Neural cell (in vitro differentiated cells): ENCODE results near the gene RARS2. TPM values are rescaled to one million over a fixed set of nuclear protein-coding genes. Genes with fewer than 3 reads are reported as not detected.

Experiments
- H2AFZ ChIP-seq: fragments of 200-600, 300-800 bp; sonication (generic), shearing (Covaris generic); 2 replicates; pipeline ENCODE4 v1.6.0; 2014; ENCODE audit warnings: low read depth, mild to moderate bottlenecking, antibody characterized with exemption, low read length, moderate library complexity
- H3F3A ChIP-seq: fragments of 200-600 bp; shearing (Covaris generic); 2 replicates; pipeline ENCODE4 v1.6.1; 2016; ENCODE audit warnings: mild to moderate bottlenecking, moderate library complexity, mixed read lengths, antibody characterized with exemption, low read length; ENCODE audit not compliant: insufficient read depth, poor library complexity, severe bottlenecking
- H3K27ac ChIP-seq: fragments of 200-600, 300-800 bp; sonication (generic), shearing (Covaris generic); 2 replicates; pipeline ENCODE4 v1.5.1; 2014; ENCODE audit warnings: mild to moderate bottlenecking, low read length, moderate library complexity
- H3K27me3 ChIP-seq: fragments of 300-800, 200-600 bp; sonication (generic), shearing (Covaris generic); 2 replicates; pipeline ENCODE4 v1.6.0; 2014; ENCODE audit warnings: mild to moderate bottlenecking, low read depth, low read length, moderate library complexity; ENCODE audit not compliant: insufficient read depth
- H3K36me3 ChIP-seq: fragments of 300-800, 200-600 bp; sonication (generic), shearing (Covaris generic); 2 replicates; pipeline ENCODE4 v1.5.1; 2014; ENCODE audit warnings: mild to moderate bottlenecking, antibody characterized with exemption, low read length, moderate library complexity; ENCODE audit not compliant: insufficient read depth
- H3K4me2 ChIP-seq: fragments of 300-800, 200-600 bp; sonication (generic), shearing (Covaris generic); 2 replicates; pipeline ENCODE4 v1.6.0; 2014; ENCODE audit warnings: mild to moderate bottlenecking, low read length
- H3K4me3 ChIP-seq: fragments of 300-800, 200-600 bp; sonication (generic), shearing (Covaris generic); 2 replicates; pipeline ENCODE4 v1.5.1; 2014; ENCODE audit warnings: mild to moderate bottlenecking, low read length, moderate library complexity
- H3K79me2 ChIP-seq: fragments of 200-600 bp; shearing (Covaris generic); replicated peaks from 2 replicates; pipeline ENCODE4 v1.6.0; 2014; ENCODE audit warnings: mild to moderate bottlenecking, low read length, moderate library complexity; ENCODE audit not compliant: insufficient read depth
- H3K9ac ChIP-seq: fragments of 300-800, 200-600 bp; sonication (generic), shearing (Covaris generic); 2 replicates; pipeline ENCODE4 v1.6.1; 2016; ENCODE audit warnings: mild to moderate bottlenecking, low read length, mixed read lengths
- H3K9me2 ChIP-seq: fragments of 200-600 bp; shearing (Covaris generic); 2 replicates; pipeline ENCODE4 v1.6.1; 2016; ENCODE audit warnings: mild to moderate bottlenecking, low read length, mixed read lengths; ENCODE audit not compliant: insufficient read depth
- H3K9me3 ChIP-seq: fragments of 200-600, 300-800 bp; sonication (generic), shearing (Covaris generic); 2 replicates; pipeline ENCODE4 v1.6.1; 2016; ENCODE audit warnings: mild to moderate bottlenecking, mixed run types, low read length, moderate library complexity, mixed read lengths
- H4K20me1 ChIP-seq: fragments of 200-600 bp; shearing (Covaris generic); 2 replicates; pipeline ENCODE4 v1.6.1; 2016; ENCODE audit warnings: mild to moderate bottlenecking, mixed run types; ENCODE audit not compliant: insufficient read depth
- EP300 ChIP-seq: fragments of 450-650 bp; conservative IDR thresholded peaks from 2 replicates; pipeline ENCODE4 v1.6.1; 2014; ENCODE audit warnings: antibody characterized with exemption, mild to moderate bottlenecking, moderate library complexity; ENCODE audit not compliant: poor library complexity, severe bottlenecking
- EZH2 ChIP-seq: fragments of 200-600, 300-800 bp; shearing (Covaris generic), sonication (generic); IDR thresholded peaks from 2 replicates; pipeline ENCODE4 v1.6.1; 2014; ENCODE audit warnings: antibody characterized with exemption, low read length, borderline replicate concordance, mild to moderate bottlenecking; ENCODE audit not compliant: insufficient read depth, poor library complexity, severe bottlenecking
- MXI1 ChIP-seq: fragments of 450-650 bp; conservative IDR thresholded peaks from 2 replicates; pipeline ENCODE4 v1.6.1; 2014; ENCODE audit warnings: antibody characterized with exemption, mild to moderate bottlenecking; ENCODE audit not compliant: poor library complexity, severe bottlenecking
- POLR2AphosphoS5 ChIP-seq: IDR thresholded peaks from 2 replicates; pipeline ENCODE4 v1.6.1; 2012
- RAD21 ChIP-seq: fragments of 450-650 bp; conservative IDR thresholded peaks from 2 replicates; pipeline ENCODE4 v1.6.1; 2014; ENCODE audit warnings: antibody characterized with exemption, mild to moderate bottlenecking, moderate library complexity
- TAF1 ChIP-seq: IDR thresholded peaks from 2 replicates; pipeline ENCODE4 v1.6.1; 2012; ENCODE audit warnings: low read depth
- polyA plus RNA-seq: library from polyadenylated mRNA; depleted of rRNA; stranded (reverse); fragments of >200 nt; gene quantifications from 2 replicates; pipeline ENCODE4 v1.2.3, GENCODE V29; 2014
- TF ChIP-seq, protein P1 (sequence below): fragments of 450-650 bp; IDR thresholded peaks from 2 replicates; pipeline ENCODE4 v1.5.1; 2014; ENCODE audit warnings: antibody characterized with exemption, mild to moderate bottlenecking, moderate library complexity; ENCODE audit not compliant: poor library complexity, severe bottlenecking
- TF ChIP-seq, protein P2 (sequence below): IDR thresholded peaks from 2 replicates; pipeline ENCODE4 v1.6.1; 2012; ENCODE audit warnings: borderline replicate concordance

RARS2 gene
- polyA plus RNA-seq, 1 donor from 2014 or later = 50.4 TPM

DNA sequence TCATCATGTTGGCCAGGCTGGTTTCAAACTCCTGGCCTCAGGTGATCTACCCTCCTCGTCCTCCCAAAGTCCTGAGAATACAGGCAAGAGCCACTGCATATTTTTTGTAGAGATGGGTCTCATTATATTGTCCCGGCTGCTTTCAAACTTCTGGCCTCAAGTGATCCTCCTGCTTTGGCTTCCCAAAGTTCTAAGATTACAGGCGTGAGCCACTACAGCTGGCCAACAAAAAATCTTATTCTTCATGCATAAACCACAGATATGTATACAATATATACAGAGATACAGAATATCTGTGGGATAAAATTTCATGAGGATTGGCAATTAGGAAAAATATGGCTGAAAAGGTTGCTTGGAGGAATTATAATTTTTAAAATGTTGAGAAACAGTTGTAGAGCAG lies 67.1 kb downstream of the RARS2 start:
- TF ChIP-seq EP300 (no peak), EZH2 (no peak), POLR2AphosphoS5 (no peak), RAD21 (no peak), TAF1 (no peak)
- TF ChIP-seq, protein P1, sequence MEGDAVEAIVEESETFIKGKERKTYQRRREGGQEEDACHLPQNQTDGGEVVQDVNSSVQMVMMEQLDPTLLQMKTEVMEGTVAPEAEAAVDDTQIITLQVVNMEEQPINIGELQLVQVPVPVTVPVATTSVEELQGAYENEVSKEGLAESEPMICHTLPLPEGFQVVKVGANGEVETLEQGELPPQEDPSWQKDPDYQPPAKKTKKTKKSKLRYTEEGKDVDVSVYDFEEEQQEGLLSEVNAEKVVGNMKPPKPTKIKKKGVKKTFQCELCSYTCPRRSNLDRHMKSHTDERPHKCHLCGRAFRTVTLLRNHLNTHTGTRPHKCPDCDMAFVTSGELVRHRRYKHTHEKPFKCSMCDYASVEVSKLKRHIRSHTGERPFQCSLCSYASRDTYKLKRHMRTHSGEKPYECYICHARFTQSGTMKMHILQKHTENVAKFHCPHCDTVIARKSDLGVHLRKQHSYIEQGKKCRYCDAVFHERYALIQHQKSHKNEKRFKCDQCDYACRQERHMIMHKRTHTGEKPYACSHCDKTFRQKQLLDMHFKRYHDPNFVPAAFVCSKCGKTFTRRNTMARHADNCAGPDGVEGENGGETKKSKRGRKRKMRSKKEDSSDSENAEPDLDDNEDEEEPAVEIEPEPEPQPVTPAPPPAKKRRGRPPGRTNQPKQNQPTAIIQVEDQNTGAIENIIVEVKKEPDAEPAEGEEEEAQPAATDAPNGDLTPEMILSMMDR = no peak
- TF ChIP-seq, protein P2, sequence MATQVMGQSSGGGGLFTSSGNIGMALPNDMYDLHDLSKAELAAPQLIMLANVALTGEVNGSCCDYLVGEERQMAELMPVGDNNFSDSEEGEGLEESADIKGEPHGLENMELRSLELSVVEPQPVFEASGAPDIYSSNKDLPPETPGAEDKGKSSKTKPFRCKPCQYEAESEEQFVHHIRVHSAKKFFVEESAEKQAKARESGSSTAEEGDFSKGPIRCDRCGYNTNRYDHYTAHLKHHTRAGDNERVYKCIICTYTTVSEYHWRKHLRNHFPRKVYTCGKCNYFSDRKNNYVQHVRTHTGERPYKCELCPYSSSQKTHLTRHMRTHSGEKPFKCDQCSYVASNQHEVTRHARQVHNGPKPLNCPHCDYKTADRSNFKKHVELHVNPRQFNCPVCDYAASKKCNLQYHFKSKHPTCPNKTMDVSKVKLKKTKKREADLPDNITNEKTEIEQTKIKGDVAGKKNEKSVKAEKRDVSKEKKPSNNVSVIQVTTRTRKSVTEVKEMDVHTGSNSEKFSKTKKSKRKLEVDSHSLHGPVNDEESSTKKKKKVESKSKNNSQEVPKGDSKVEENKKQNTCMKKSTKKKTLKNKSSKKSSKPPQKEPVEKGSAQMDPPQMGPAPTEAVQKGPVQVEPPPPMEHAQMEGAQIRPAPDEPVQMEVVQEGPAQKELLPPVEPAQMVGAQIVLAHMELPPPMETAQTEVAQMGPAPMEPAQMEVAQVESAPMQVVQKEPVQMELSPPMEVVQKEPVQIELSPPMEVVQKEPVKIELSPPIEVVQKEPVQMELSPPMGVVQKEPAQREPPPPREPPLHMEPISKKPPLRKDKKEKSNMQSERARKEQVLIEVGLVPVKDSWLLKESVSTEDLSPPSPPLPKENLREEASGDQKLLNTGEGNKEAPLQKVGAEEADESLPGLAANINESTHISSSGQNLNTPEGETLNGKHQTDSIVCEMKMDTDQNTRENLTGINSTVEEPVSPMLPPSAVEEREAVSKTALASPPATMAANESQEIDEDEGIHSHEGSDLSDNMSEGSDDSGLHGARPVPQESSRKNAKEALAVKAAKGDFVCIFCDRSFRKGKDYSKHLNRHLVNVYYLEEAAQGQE = no peak
- H3K36me3 ChIP-seq = peaks cover 7% of the 10 kb centered on the region

DNA sequence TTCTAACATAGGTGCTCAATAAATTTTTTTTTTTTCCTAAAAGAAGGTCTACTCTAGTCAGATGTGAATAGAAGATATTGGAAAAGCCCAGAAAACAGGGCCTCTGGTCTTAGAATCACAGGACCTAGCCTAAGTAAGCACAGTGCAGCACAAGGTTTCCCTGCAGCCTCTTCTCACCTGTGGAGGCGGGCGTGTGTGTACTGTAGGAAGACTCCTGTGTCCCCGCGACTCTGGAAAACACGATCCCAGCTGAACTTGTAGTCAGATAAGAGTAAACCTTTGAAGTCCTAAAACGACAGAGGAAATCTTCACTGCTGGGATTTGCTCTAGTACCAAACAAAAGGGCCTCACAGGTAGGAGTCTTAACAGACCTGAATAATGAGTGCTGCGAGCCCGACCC lies 71.3 kb downstream of the RARS2 start:
- Histone ChIP-seq H3K36me3 (peaks cover 15% of the 10 kb centered on the region), H3K27ac (no peak overlapping the region), H3K9me2 (no peaks in the 10 kb centered on the region), H3K79me2 (no peaks in the 10 kb centered on the region), H4K20me1 (no peaks in the 10 kb centered on the region), H3K4me2 (no peak overlapping the region), H3K9ac (no peak overlapping the region), H3K4me3 (no peak overlapping the region), H3K9me3 (no peaks in the 10 kb centered on the region), H3K27me3 (no peaks in the 10 kb centered on the region), H3F3A (no peaks in the 10 kb centered on the region), H2AFZ (no peak overlapping the region)
- TF ChIP-seq, protein P2 = no peak
- TF ChIP-seq EZH2 = no peak
- TF ChIP-seq, protein P1 = no peak
- TF ChIP-seq RAD21 = no peak
- TF ChIP-seq MXI1 = no peak

More for the DNA sequence above, 67.1 kb downstream of the RARS2 start:
- H2AFZ ChIP-seq = no peak overlapping the region
- H3K9me3 ChIP-seq = no peaks in the 10 kb centered on the region
- H3K27ac ChIP-seq = no peak overlapping the region
- H3F3A ChIP-seq = no peaks in the 10 kb centered on the region
- H3K4me2 ChIP-seq = no peak overlapping the region
- no peak overlapping the region for H3K4me3 ChIP-seq
- H4K20me1 ChIP-seq = no peaks in the 10 kb centered on the region
- no peaks in the 10 kb centered on the region for H3K79me2 ChIP-seq
- H3K9ac ChIP-seq = no peak overlapping the region
- no peaks in the 10 kb centered on the region for H3K9me2 ChIP-seq
- no peaks in the 10 kb centered on the region for H3K27me3 ChIP-seq
